NCI-H2081 (cell line): ENCODE data around the gene CMPK1.
"Not testable (repeated sequence)": the region's sequence is repeated elsewhere in the genome, so short reads cannot be mapped to it uniquely, and the experiment has no call there.

ENCODE experiments used
- DNase-seq, 2 experiments: peaks; one replicate each; lab custom pipeline; 2025; lab: John Stamatoyannopoulos, UW

Gene CMPK1, protein sequence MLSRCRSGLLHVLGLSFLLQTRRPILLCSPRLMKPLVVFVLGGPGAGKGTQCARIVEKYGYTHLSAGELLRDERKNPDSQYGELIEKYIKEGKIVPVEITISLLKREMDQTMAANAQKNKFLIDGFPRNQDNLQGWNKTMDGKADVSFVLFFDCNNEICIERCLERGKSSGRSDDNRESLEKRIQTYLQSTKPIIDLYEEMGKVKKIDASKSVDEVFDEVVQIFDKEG

DNA sequence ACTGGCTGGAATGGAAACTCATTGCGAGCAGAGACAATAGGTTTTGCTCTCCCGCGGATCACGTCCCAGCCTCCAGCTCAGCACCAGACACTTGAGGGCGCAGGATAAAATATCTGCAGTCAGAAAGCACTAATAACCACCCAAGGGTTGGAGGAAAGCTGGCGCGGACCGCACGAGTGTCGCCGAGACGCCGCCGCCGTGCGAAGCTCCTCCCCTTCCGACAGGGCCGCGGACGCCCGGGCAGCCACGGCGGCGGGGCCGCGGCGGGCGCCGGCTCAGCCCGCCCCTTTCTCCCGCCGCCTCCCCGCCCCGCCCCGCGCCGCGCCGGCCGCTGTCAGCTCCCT, at the start of gene CMPK1:
Gene CMPK1, plus strand, starts transcription at position 213 of the 344 bp plus-strand sequence. CDS start 156 bp downstream, outside the sequence.
- DNase-seq, result peak; percentile 75 to 85

DNA sequence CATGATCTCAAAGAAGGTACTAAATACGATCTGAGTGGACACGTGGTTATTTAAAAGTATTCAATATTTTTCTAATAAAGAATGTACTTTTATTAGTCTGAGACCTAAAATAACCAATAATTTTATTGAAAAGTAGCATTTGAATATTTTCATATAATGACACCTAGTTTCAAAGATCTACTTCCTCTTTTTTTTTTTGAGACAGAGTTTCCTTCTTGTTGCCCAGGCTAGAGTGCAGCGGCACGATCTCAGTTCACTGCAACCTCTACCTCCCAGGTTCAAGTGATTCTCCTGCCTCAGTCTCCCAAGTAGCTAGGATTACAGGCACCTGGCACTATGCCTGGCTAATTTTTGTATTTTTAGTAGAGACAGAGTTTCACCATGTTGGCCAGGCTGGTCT, 45.5 kb upstream of the CMPK1 start:
- not testable (repeated sequence) for DNase-seq

DNA sequence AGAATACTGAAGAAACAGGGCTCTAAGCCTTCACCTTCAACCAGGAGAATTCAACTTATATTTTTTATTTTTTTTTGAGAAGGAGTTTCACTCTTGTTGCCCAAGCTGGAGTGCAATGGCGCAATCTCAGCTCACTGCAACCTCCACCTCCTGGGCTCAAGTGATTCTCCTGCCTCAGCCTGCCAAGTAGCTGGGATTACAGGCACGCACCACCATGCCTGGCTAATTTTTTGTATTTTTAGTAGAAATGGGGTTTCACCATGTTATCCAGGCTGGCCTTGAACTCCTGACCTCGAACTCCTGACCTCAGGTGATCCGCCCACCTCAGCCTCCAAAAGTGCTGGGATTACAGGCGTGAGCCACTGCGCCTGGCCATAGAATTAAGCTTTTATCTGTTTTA, 38.7 kb upstream of the CMPK1 start:
- not testable (repeated sequence) for DNase-seq

DNA sequence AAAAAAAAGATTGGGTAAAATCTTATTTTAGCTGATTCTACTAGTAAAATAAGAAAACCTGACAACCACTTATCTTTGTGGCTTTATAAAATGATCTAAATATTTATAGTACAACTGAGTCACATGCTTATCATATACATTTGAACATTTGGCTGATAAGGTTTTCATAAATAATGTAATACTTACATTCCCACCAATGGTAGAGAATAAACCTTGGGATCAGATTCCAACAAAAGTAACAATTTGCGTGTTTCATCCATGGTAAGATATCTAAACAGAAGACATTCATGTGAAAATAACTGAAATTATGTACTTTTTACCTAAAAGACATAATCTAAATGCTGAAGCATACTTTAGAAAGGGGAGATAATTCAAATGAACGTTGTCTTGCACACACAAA, 38.0 kb upstream of the CMPK1 start:
- no peak for DNase-seq

DNA sequence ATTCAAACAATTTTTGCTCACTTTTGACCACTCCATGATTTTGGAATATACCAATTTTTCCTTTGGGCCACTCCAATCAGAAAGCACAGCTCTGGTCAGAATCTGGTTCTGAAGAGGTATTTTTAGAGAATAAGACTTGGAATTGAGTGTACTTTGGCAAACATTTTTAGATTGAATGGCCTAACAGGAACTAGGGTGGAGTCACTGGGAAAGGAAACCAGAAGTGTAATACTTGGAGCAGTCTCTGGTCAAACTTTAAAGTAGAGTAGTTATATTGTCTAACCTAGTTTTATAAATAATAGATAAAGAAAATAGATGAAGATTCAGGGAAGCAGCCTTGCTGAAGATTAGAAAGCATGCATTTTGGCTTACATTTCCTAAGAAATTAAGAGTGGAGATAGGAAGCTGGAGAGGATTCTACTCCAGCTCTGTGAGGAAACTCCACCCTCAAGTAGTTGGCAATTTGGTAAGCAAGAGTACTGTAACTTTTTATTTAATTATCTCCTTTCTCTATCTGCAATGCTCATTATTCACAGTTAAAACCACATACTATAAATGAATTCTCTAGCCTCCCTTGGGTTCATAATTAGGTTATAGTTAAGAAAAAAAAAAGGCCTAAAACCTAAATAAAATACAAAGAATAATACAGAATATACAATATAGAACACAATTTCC, 35.4 kb upstream of the CMPK1 start:
- no peak for DNase-seq

DNA sequence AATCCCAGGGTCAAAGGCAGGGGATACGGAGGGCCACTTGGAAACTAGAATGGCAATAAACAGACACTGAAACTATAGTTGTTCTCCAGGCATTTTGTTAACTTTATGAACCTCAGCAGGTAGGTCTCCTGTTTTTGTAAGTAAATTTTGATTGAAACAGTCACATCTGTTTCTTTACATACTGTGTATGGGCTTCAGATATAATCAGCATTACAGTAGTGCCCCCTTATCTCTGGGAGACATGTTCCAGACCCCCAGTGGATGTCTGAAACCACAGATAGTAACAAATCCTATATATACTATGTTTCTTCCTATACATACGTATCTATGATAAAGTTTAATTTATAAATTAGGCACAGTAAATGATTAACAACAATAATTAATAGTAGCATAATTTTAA, 31.1 kb upstream of the CMPK1 start:
- no peak for DNase-seq

DNA sequence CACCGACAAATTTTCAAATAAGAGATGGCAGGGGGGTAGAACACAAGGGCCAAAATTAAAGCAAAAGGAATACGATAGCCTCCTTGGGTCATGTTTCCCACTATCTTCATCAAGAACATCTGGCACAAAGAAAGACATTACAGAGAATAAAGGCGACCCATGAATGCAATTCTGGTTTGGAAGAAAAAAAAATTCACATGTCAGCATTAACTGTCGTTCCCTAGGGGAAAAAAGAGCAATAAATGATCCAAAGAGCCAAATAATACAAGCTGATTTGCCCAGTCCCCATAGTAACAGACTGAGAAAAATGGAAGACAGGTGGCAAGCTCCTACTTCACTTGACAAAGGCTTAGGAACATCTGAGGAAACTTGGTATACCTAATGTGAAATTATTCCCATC, 24.2 kb upstream of the CMPK1 start:
- DNase-seq, result no peak

DNA sequence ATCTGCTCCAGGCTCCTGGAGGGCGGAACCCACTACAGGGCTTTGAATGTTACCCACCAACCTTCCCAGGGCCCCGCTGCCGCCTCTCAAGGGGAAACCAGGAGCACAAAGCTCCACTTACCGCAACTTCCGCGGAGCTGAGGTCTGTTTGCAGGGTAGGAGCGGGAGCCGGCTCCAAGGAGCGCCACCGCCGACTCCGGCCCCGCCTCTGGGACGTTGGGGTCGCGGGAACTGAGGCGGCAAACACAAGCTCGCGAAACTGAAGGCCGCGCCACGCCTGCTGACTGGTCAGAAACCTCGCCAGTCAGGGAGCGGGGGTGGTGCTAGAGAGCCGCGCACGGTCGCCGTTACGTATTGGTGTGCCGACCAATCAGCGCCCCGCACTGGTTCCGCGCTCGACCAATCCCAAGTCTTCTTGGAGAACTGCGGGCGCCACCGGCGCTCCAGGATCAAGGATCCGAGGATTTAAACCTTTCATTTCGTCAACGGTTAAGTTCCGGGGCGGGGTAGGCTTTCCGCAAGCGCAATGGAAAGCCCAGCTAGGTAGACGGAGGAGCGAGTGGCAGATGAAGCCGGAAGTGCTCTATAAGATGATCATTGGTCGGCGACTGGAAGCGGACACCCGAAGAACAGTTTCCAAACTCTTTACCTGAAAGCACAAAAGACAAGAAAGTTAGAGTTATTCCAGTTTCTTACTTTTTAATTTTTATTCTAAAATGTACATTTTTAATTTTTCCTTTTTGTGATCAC, 19.5 kb upstream of the CMPK1 start, which contains the start of gene STIL:
Gene STIL, minus strand, starts transcription at position 233 of the 750 bp plus-strand sequence. CDS start 3,828 bp downstream, outside the sequence.
- peak; percentile 100 for DNase-seq

DNA sequence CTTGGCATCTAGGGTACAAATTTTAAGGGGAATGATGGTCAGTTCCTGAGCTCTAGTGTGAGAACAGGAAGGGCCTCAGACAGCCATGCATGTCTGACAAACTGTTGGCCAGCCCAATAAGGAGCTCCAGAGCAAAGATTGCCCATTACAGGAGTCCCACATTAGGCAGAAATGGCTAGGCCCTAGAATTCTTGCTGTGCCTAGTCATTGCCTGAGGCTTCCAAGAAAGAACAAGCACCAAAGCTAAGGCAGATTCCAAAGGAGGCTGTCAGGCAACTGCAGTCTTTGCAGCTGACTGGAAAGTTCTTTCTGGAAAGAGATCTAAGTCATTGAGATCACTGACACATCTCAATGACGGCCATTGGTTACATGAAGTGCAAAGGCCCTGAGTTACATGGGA, 15.7 kb upstream of the CMPK1 start:
- no peak for DNase-seq

DNA sequence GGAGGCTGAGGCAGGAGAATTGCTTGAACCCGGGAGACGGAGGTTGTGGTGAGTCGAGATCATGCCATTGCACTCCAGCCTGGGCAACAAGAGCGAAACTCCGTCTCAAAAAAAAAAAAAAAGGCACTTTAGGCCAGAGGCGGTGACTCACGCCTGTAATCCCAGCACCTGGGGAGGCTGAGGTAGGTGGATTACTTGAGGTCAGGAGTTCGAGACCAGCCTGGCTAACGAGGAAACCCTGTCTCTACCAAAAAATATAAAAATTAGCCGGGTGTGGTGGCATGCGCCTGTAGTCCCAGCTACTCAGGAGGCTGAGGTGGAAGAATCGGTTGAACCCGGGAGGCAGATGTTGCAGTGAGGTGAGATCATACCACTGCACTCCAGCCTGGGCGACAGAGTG, 13.6 kb upstream of the CMPK1 start:
- not testable (repeated sequence) for DNase-seq

DNA sequence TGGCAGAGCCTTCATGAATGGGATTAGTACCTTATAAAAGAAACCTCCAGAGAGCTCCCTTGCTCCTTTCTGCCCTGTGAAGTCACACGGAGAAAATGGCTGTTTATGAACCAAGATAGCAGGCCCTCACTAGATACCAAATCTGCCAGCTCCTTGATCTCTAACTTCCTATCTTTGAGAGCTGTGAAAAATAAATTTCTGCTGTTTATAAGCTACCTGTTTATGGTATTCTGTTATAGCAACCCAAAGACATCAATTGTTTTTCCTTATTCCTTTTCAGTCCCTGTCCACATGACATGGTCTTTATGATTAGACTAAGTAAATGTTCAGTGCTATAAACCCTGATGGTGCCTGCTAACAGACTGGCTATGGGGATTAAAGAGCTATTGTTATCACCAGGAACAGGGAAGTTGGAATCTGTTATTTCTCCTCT, 10.0 kb upstream of the CMPK1 start:
- DNase-seq, result no peak

DNA sequence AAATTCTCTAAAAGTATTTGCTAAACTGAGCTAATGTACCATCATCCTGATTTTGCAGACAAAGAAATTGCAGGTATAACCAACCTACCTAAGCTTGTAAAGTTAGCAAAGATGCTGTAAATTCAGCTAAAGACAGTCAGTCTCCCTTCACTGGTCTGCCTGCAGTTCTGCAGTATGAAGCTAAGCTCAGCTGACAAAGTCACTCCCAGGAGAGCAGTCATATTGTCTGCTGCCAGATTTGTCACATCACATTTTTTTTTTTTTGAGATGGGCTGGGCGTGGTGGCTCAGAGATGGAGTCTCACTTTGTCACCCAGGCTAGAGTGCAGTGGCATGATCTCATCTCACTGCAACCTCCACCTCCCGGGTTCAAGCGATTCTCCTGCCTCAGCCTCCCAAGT, 8.9 kb upstream of the CMPK1 start:
- no peak for DNase-seq

DNA sequence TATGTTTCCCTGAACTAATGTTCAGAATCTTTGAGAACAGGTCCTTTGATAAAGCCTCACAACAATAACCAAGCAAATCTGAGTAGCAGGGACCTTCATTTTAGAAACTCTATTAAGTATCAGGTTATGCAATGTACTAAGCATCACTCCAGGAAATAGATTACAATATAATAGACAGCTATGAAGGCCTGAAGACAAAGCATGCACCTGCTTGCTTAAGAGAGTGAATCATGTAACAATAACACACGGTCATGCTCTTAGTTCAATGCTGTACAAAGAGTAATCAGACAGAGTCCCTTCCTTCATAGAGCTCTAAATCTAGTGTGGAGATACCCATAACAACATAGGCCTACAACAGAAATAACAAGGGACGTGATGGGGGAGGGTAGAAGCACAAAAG, 8.1 kb upstream of the CMPK1 start:
- peak; percentile 18 to 53 for DNase-seq

DNA sequence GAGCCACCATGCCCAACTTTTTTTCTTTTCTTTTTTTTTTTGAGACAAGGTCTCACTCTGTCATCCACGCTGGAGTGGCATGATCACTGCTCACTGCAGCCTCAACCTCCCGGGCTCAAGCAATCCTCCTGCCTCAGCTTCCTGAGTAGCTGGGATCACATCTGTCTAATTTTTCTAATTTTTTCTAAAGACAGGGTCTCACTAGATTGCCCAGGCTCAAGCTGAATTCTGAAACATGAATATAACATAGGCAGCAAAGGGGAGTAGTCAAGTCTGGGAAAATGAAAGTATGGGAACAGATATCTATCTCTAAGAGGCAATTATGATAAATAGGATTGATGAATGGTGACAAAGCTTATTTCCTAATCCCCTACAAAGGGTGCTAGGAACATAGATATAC, 7.3 kb upstream of the CMPK1 start:
- DNase-seq, result no peak

DNA sequence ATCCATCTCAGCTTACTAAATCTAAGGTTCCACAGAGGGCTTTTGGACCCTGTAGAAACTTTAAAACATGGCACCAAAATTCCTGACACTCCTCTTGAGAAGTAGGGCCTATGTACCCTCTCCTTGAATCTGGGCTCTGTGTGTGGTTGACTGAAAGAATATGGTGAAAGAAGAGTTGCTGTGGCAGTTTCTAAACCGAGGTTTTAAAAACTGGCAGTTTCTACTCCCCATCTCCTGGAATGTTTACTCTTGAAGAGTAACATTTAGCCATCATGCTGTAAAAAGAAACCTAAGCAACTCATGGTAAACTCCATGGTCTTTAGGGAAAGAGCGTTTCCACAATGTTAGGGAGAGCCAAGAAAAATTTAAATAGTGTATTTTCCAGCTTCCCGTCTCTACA, 4.6 kb upstream of the CMPK1 start:
- no peak for DNase-seq

DNA sequence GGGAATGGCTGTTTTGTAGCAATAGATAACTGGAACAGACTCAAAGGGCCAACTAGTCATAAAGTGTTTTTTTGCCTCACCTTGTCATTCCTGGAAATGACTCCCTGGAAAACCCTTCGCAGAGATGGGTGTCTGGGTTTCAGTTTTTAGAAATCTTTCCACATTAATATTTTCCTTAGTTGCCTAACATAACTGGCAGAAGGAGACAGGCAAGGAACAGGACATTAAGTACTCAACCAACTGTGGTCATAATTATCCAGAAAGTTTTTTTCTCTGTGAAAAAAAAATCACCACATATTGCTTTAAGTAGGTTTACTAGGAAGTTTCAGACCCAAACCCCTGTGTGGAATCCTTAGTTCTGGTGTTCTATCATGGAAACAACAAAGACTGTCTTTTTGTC, 3.4 kb upstream of the CMPK1 start:
- no peak for DNase-seq

DNA sequence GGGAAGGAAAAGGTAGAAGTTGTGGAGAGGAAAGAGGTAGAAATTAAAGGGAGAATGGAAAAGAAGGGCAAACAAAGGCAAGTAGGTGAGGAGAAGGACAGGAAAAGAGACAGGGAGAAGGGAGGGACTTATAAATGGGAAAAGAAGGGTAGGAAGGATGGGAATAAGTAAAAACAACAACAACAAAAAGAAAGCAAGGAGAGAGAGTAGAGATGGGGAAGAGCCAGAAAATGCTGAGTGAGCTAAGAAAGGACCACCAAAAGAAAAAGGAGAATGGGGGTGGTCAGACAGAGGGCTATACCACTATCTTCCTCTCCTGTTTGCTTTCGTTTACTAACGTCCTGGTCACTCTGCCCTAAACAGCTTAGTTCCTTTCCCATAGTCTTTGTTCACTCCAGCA, 1.7 kb upstream of the CMPK1 start:
- no peak for DNase-seq

DNA sequence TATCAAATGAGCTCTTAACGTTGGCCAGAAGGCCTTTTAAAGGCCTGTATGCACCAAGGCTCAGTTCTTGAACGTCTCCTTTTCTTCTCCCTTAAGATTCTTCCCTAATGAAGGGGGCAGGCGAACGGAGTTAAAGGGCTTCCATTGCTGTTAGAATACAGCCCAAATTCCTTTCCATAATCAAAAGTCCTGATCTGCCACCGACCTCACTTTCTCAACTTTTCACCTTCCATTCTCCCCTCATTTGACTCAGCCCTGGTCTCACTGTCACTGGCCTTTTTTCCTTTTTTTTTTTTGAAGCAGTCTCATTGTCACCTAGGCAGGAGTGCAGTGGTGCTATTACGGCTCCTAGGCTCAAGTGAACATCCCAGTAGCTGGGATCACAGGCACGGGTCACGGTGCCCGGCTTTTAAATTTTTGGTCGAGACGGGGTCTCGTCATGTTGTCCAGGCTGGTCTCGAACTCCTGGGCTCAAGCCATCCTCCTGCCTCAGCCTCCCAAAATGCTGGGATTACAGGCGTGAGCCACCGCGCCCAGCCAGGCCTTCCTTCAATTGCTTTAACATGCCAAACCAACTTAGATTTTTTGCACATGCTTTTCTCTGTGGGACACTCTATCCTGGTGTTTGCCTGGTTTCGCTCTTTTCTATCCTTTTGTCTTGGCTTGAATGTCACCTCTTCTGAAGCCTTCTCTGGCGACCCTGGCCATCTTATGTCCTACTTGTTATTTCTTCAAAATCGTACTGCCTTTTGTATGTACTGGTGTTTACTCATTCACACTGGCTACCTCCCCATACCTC, 612 bp upstream of the CMPK1 start:
- DNase-seq, result no peak

DNA sequence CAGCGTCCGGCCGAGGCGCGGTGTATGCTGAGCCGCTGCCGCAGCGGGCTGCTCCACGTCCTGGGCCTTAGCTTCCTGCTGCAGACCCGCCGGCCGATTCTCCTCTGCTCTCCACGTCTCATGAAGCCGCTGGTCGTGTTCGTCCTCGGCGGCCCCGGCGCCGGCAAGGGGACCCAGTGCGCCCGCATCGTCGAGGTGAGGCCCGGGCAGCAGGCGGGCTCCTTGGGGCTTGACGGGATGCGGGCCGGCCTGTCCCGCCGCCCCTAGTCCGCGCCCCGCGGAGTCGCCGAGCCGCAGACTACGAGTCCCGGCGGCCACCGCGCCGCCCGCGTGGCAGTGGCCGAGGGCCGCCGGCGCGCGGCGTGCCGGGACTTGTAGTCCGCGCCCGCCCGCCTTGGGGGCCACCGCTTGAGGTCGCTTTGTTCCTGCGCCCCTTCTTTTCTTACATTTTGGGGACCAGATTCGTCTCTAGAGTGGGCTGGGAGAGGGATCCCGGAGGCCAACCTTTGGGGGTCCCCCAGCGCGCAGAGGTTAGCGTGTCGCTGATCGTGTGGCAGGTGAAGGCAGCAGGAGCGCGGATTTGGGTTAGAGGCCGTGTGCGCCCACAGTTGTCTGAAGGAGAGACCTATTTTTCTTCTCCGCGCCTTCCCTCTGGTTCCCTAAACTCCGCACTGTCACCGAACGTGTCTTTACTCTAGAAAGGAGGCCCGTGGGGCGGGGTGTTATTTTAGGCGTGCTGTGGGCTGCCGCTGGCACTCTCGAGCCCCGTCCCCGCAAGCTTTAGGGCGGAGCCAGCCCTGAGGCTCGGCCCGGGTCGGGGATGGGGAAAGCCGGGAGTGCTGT, 553 bp downstream of the CMPK1 start:
- DNase-seq, result peak; percentile 79 to 88

DNA sequence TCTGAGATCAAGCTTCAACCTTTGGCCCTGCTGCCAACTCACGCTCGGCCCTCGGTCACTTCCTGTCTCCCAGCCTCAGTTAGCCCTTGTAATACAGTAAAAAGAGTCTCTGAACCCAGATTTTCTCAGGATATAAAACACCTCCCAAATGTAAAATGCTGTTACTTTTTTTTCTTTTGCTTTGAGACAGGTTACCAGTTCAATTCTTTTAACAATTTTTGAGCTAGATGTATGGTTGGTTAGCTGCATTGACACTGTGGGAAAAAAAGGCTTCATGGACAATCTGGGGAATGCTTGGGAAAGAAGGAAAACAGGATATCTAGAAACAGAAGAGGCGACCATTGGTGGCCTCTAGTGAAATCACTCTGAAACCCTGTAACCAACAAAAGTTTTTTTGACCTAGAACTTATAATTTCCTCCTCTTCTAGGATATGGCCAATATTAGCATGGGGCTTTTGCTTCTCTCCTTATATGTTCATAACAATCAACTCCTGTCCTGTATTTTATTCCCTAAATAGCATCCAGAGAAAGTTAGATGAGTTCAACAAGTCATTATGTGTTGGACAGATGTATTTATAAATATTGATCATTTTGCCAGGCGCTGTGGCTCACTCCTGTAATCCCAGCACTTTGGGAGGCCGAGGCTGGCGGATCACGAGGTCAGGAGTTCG, 1.3 kb downstream of the CMPK1 start:
- DNase-seq, result no peak

DNA sequence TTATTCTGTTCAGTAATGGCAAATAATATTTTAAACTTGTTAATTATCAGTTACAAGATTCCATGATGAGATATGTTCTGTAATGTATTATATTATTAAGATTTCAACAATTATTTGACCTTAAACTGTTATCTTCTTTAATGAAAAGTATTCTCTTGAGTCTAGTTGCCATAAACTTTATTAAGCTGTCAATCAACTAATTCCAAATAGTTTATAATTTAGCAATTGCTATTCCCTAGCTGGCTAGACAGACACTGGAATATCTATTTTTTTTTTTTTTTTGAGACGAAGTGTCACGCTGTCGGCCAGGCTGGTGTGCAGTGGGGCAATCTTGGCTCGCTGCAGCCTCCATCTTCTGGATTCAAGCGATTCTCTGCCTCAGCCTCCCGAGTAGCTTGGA, 3.8 kb downstream of the CMPK1 start:
- DNase-seq, result no peak
